Fibroblast of lung (primary cell): Measurements from ENCODE around the gene WNT5B. TPM values are rescaled to one million over a fixed set of nuclear protein-coding genes. Genes with fewer than 3 reads are reported as not detected.

Experiments used
- DNase-seq, 2 donors: peaks; one replicate each; pipeline versions ENCODE4 v3.0.0 to v3.0.0-alpha.2; 2010; ENCODE audit warnings: low read depth in 2 of 2
- H2AFZ ChIP-seq: 2 replicates; pipeline ENCODE4 v1.5.1; 2012; ENCODE audit warnings: low read length, control low read depth, inconsistent platforms
- H3K27ac ChIP-seq: 2 replicates; pipeline ENCODE4 v1.5.1; 2011; ENCODE audit warnings: low read length, control low read depth; ENCODE audit not compliant: insufficient read depth
- H3K27me3 ChIP-seq: 2 replicates; pipeline ENCODE4 v1.5.1; 2011; ENCODE audit warnings: mild to moderate bottlenecking, low read length; ENCODE audit not compliant: control insufficient read depth, insufficient read depth
- H3K36me3 ChIP-seq: 2 replicates; pipeline ENCODE4 v1.5.1; 2011; ENCODE audit warnings: low read length; ENCODE audit not compliant: control insufficient read depth, insufficient read depth
- H3K4me1 ChIP-seq: 2 replicates; pipeline ENCODE4 v1.5.1; 2011; ENCODE audit warnings: low read length; ENCODE audit not compliant: control insufficient read depth, insufficient read depth; ENCODE audit errors: extremely low read depth
- H3K4me2 ChIP-seq: 2 replicates; pipeline ENCODE4 v1.5.1; 2011; ENCODE audit warnings: low read length, control low read depth; ENCODE audit not compliant: insufficient read depth; ENCODE audit errors: extremely low read depth
- H3K4me3 ChIP-seq, 4 experiments: fragments of 200-600 bp in 1 of 4; sonication (generic) in 1 of 4; replicated peaks in 1 of 4; 2 replicates each; pipeline ENCODE4 v1.5.1; 2011 to 2016; ENCODE audit warnings: low read length in 4 of 4, low read depth in 3 of 4, mild to moderate bottlenecking in 3 of 4, control low read depth in 2 of 4, inconsistent platforms in 1 of 4, mixed read lengths in 1 of 4; ENCODE audit not compliant: insufficient read depth in 1 of 4; ENCODE audit errors: control extremely low read depth in 1 of 4
- H3K79me2 ChIP-seq: 2 replicates; pipeline ENCODE4 v1.5.1; 2012; ENCODE audit warnings: mild to moderate bottlenecking, low read length, inconsistent platforms; ENCODE audit not compliant: control insufficient read depth, insufficient read depth
- H3K9ac ChIP-seq: 2 replicates; pipeline ENCODE4 v1.5.1; 2011; ENCODE audit warnings: mild to moderate bottlenecking, low read length, control low read depth; ENCODE audit not compliant: insufficient read depth
- H3K9me3 ChIP-seq: 2 replicates; pipeline ENCODE4 v1.5.1; 2012; ENCODE audit warnings: low read depth, low read length; ENCODE audit not compliant: control insufficient read depth, insufficient read depth
- H4K20me1 ChIP-seq: 2 replicates; pipeline ENCODE4 v1.5.1; 2011; ENCODE audit warnings: low read length; ENCODE audit not compliant: control insufficient read depth, insufficient read depth; ENCODE audit errors: extremely low read depth
- CTCF ChIP-seq, 2 donors: IDR thresholded peaks in 1 of 2; conservative IDR thresholded peaks in 1 of 2; 1 replicate in 1 of 2; 2 replicates in 1 of 2; pipeline ENCODE4 v1.5.1; 2011 to 2012; ENCODE audit warnings: low read length in 2 of 2, control low read depth in 1 of 2, inconsistent platforms in 1 of 2, low read depth in 1 of 2, mild to moderate bottlenecking in 1 of 2
- EZH2 ChIP-seq: IDR thresholded peaks from 2 replicates; pipeline ENCODE4 v1.5.1; 2012; ENCODE audit warnings: low read length, control low read depth, mild to moderate bottlenecking; ENCODE audit errors: missing control alignments
- polyA plus RNA-seq, 2 donors: library from polyadenylated mRNA; depleted of rRNA in 1 of 2; stranded (reverse) in 1 of 2; unstranded in 1 of 2; fragments of >200 nt; gene quantifications; 2 replicates each; pipeline ENCODE4 v1.2.1, GENCODE V29; 2011 to 2012; ENCODE audit warnings: missing spikeins in 1 of 2
- total RNA-seq: library from RNA; depleted of rRNA; stranded (reverse); fragments of >200 nt; gene quantifications from 2 replicates; pipeline ENCODE4 v1.2.1, GENCODE V29; 2014

Gene WNT5B
- total and polyA plus RNA-seq, 2 donors (not counting 1 experiment from before 2014, with no cell fraction given) = 46.9 to 105 TPM

- no peak overlapping the region for H3K9ac ChIP-seq
- no peak overlapping the region for H2AFZ ChIP-seq
- no peaks in the 10 kb centered on the region for H3K36me3 ChIP-seq
- DNase-seq = no peak
- no peaks in the 10 kb centered on the region for H3K27me3 ChIP-seq
- no peak overlapping the region for H3K27ac ChIP-seq
- H3K4me1 ChIP-seq = peaks cover 4% of the 10 kb centered on the region
- H3K4me2 ChIP-seq = no peak overlapping the region
- no peaks in the 10 kb centered on the region for H3K9me3 ChIP-seq
- no peaks in the 10 kb centered on the region for H4K20me1 ChIP-seq
- TF ChIP-seq CTCF (conservative IDR thresholded peaks at IDR 0.05 in 1 of 2, IDR thresholded peaks at IDR 0.05 in 1 of 2; ENCODE audit: low read depth in 1 of 2, low read length in 2 of 2) = no peak
- no peak for TF ChIP-seq EZH2
- H3K4me3 ChIP-seq = no peak overlapping the region
- peaks cover 46% of the 10 kb centered on the region for H3K79me2 ChIP-seq
These were observed 12.6 kb upstream of the WNT5B start for GRCh38 chr12:1616233-1617066.

- peak in 1 of 2 donors; percentile 37 for DNase-seq
- no peak overlapping the region for H3K4me3 ChIP-seq
- H3K27me3 ChIP-seq = no peaks in the 10 kb centered on the region
- H3K4me2 ChIP-seq = no peak overlapping the region
- H3K27ac ChIP-seq = no peak overlapping the region
- H3K9ac ChIP-seq = no peak overlapping the region
- peaks cover 2% of the 10 kb centered on the region for H3K4me1 ChIP-seq
- TF ChIP-seq CTCF (conservative IDR thresholded peaks at IDR 0.05 in 1 of 2, IDR thresholded peaks at IDR 0.05 in 1 of 2; ENCODE audit: low read depth in 1 of 2, low read length in 2 of 2) (no peak), EZH2 (no peak)
- H3K9me3 ChIP-seq = no peaks in the 10 kb centered on the region
- no peaks in the 10 kb centered on the region for H3K36me3 ChIP-seq
- no peaks in the 10 kb centered on the region for H4K20me1 ChIP-seq
- H3K79me2 ChIP-seq = peaks cover 37% of the 10 kb centered on the region
- H2AFZ ChIP-seq = no peak overlapping the region
These were observed 10.5 kb upstream of the WNT5B start for GRCh38 chr12:1618489-1618888.

GRCh38 chr12:1619159-1619558 lies 9.9 kb upstream of the WNT5B start:
- Histone ChIP-seq H3K4me2 (no peak overlapping the region), H2AFZ (no peak overlapping the region), H3K27ac (no peak overlapping the region), H3K4me1 (peaks cover 2% of the 10 kb centered on the region), H3K79me2 (peaks cover 33% of the 10 kb centered on the region), H3K27me3 (no peaks in the 10 kb centered on the region), H3K36me3 (no peaks in the 10 kb centered on the region), H3K9me3 (no peaks in the 10 kb centered on the region), H3K4me3 (no peak overlapping the region), H4K20me1 (no peaks in the 10 kb centered on the region), H3K9ac (no peak overlapping the region)
- TF ChIP-seq CTCF (conservative IDR thresholded peaks at IDR 0.05 in 1 of 2, IDR thresholded peaks at IDR 0.05 in 1 of 2; ENCODE audit: low read depth in 1 of 2, low read length in 2 of 2) (no peak), EZH2 (no peak)
- DNase-seq = no peak
